Transverse colon (tissue), 4 donors: ENCODE measurements around the gene AKAP9. TPM values are rescaled to one million over a fixed set of nuclear protein-coding genes. Genes with fewer than 3 reads are reported as not detected.
A peak's percentile ranks its signal among the peaks of the same experiment; 100 is the strongest.
"Not testable (repeated sequence)": the region's sequence is repeated elsewhere in the genome, so short reads cannot be mapped to it uniquely, and the experiment has no call there.

Experiments used
- DNase-seq: peaks from one replicate; pipeline ENCODE4 v3.0.0-alpha.2; 2019
- H3K27ac ChIP-seq, 4 donors: fragments of 200-600 bp; sonication (generic); 2 replicates each; pipeline ENCODE4 v1.5.1; 2016 to 2018; ENCODE audit warnings: inconsistent platforms in 4 of 4
- H3K27me3 ChIP-seq: fragments of 200-600 bp; sonication (generic); 2 replicates; pipeline ENCODE4 v1.5.1; 2017; ENCODE audit warnings: inconsistent platforms
- H3K36me3 ChIP-seq, 4 donors: fragments of 200-600 bp; sonication (generic); 2 replicates each; pipeline ENCODE4 v1.5.1; 2017 to 2019; ENCODE audit warnings: inconsistent platforms in 4 of 4
- H3K4me1 ChIP-seq, 4 donors: fragments of 200-600 bp; sonication (generic); 2 replicates each; pipeline ENCODE4 v1.5.1; 2017 to 2020; ENCODE audit warnings: inconsistent platforms in 4 of 4
- H3K4me3 ChIP-seq, 4 donors: fragments of 200-600 bp; sonication (generic); 1 replicate in 1 of 4; 2 replicates in 3 of 4; pipeline versions ENCODE4 v1.5.1 to v1.6.1; 2017 to 2019; ENCODE audit warnings: inconsistent platforms in 4 of 4
- H3K9me3 ChIP-seq, 2 donors: fragments of 200-600 bp; sonication (generic); 2 replicates each; pipeline ENCODE4 v1.5.1; 2017 to 2019; ENCODE audit warnings: inconsistent platforms in 2 of 2
- EP300 ChIP-seq: sonication (generic); formaldehyde crosslinking; IDR thresholded peaks from one replicate; pipeline ENCODE4 v1.6.1; 2017; ENCODE audit warnings: antibody characterized with exemption, low read depth
- POLR2A ChIP-seq: fragments of 450-650 bp; IDR thresholded peaks from one replicate; pipeline ENCODE4 v1.6.1; 2016; ENCODE audit warnings: antibody characterized with exemption, mild to moderate bottlenecking, moderate library complexity
- POLR2AphosphoS5 ChIP-seq, 3 donors: sonication (generic); formaldehyde crosslinking; IDR thresholded peaks; one replicate each; pipeline ENCODE4 v1.6.1; 2016; ENCODE audit warnings: antibody characterized with exemption in 3 of 3
- WGBS, 2 donors: methylation state at CpG; one replicate each; pipeline ENCODE4 v1.1.5; 2018; ENCODE audit warnings: low coverage in 1 of 2; 5-methylcytosine and 5-hydroxymethylcytosine counted together
- in situ Hi-C, 4 donors: fragments of 200-750 bp; cut with MboI; loops; one replicate each; pipeline versions ENCODE4 v1.15.0 to v1.15.1; 2017; ENCODE audit warnings: low sequenced_read_pairs in 3 of 4, low pct_ligation_motif_present in 1 of 4, low pct_unique_long_range_greater_than_20kb in 1 of 4
- intact Hi-C: fragments of 100-400 bp; cut with DNase I; formaldehyde crosslinking; loops from one replicate; pipeline ENCODE4 v1.15.1; 2023; ENCODE audit warnings: low total_unique reads
- total RNA-seq, 4 donors: library from RNA; depleted of rRNA; stranded (reverse); fragments of >200 nt; gene quantifications; one replicate each; pipeline ENCODE4 v1.1.0, GENCODE V29; 2016
- TF ChIP-seq, protein P1 (sequence below), 5 experiments: fragments of 200-600 bp in 3 of 5; fragments of 450-650 bp in 2 of 5; sonication (generic) in 3 of 5; IDR thresholded peaks; 1 replicate in 2 of 5; 2 replicates in 3 of 5; pipeline ENCODE4 v1.5.1; 2016 to 2017; ENCODE audit warnings: antibody characterized with exemption in 5 of 5, inconsistent platforms in 3 of 5, mild to moderate bottlenecking in 2 of 5, moderate library complexity in 1 of 5

AKAP9 gene
- total RNA-seq: 100 to 1,000 TPM; 203 to 262 (median 234) TPM

- Histone ChIP-seq H3K36me3 (no peaks in the 10 kb centered on the region), H3K4me1 (peaks cover 5 to 50% (median 17%) of the 10 kb centered on the region in 4 donors), H3K27me3 (no peaks in the 10 kb centered on the region), H3K4me3 (peak within 1 kb of the TSS; percentile 47 to 94 (median 71)), H3K27ac (peak within 1 kb of the TSS; percentile 91 to 96 (median 93)), H3K9me3 (no peaks in the 10 kb centered on the region)
- peak; percentile 94 for DNase-seq
- TF ChIP-seq POLR2AphosphoS5 (IDR thresholded peaks at IDR 0.05) (peak; percentile 82 to 92 (median 90)), POLR2A (peak; percentile 87), EP300 (no peak)
- TF ChIP-seq, protein P1, sequence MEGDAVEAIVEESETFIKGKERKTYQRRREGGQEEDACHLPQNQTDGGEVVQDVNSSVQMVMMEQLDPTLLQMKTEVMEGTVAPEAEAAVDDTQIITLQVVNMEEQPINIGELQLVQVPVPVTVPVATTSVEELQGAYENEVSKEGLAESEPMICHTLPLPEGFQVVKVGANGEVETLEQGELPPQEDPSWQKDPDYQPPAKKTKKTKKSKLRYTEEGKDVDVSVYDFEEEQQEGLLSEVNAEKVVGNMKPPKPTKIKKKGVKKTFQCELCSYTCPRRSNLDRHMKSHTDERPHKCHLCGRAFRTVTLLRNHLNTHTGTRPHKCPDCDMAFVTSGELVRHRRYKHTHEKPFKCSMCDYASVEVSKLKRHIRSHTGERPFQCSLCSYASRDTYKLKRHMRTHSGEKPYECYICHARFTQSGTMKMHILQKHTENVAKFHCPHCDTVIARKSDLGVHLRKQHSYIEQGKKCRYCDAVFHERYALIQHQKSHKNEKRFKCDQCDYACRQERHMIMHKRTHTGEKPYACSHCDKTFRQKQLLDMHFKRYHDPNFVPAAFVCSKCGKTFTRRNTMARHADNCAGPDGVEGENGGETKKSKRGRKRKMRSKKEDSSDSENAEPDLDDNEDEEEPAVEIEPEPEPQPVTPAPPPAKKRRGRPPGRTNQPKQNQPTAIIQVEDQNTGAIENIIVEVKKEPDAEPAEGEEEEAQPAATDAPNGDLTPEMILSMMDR (IDR thresholded peaks at IDR 0.05): peak in 1 of 5 experiments; percentile 9
- intact Hi-C loops: no loop called here
- in situ Hi-C loops: no loop called here
- WGBS, 2 donors: 0% methylated on average over 32 of the region's 59 CpGs; no CpG with 5 or more reads in 1 of the 2 donors
These were observed at the start of gene AKAP9 for GRCh38 chr7:91940572-91941341. AKAP9 (plus strand) TSS chr7:91940862; CDS start chr7:91941100, 238 bp downstream.

DNA sequence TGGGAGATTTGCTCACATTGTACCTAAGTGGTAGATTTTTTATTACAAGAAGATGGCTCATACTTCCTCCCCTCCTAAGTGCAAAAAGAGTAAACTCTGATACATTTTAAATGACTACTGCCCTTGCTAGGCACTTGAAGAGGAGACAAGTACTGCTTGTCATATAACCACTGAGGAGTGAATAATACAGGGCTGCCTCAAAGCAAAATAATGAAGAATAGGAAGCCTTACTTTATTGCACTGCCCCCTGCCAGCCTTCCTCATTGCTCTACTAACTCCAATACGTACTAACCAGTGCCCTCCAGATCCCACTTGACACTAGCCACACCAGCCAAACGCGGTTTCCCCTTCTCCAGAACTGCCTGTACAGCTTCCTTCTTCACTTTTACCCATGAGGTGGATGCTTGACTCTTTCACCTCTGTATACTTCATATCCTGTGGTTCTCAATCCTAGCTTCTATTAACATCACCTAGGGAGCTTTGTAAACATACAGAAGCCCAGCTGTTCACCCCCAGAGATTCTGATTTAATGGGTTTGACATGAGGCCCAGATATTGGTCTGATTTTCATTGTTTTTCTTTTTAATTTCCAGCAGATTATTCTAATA lies 48.5 kb upstream of the AKAP9 start:
- intact Hi-C loops: no loop called here
- no peak overlapping the region for H3K27ac ChIP-seq
- no peak for DNase-seq
- no peaks in the 10 kb centered on the region for H3K27me3 ChIP-seq
- no peaks in the 10 kb centered on the region for H3K36me3 ChIP-seq
- TF ChIP-seq POLR2AphosphoS5 (IDR thresholded peaks at IDR 0.05) (no peak), POLR2A (no peak), EP300 (no peak)
- TF ChIP-seq, protein P1 (IDR thresholded peaks at IDR 0.05): no peak
- WGBS, 2 donors: 59 to 73% methylated on average over 2 to 3 of the region's 3 CpGs
- H3K9me3 ChIP-seq: no peaks in the 10 kb centered on the region
- H3K4me1 ChIP-seq: no peaks in the 10 kb centered on the region
- in situ Hi-C loops: no loop called here
- no peak overlapping the region for H3K4me3 ChIP-seq

GRCh38 chr7:91892821-91893340 lies 47.8 kb upstream of the AKAP9 start:
- Histone ChIP-seq H3K27me3 (no peaks in the 10 kb centered on the region), H3K27ac (no peak overlapping the region), H3K4me1 (no peaks in the 10 kb centered on the region), H3K4me3 (no peak overlapping the region), H3K36me3 (no peaks in the 10 kb centered on the region), H3K9me3 (no peaks in the 10 kb centered on the region)
- in situ Hi-C loops: no loop called here
- TF ChIP-seq POLR2AphosphoS5 (IDR thresholded peaks at IDR 0.05) (no peak), EP300 (no peak), POLR2A (no peak)
- TF ChIP-seq, protein P1 (IDR thresholded peaks at IDR 0.05): no peak
- DNase-seq: no peak
- WGBS, 2 donors: 45 to 72% methylated on average over 1 to 2 of the region's 2 CpGs
- intact Hi-C loops: no loop called here

GRCh38 chr7:91893699-91894098 lies 47.0 kb upstream of the AKAP9 start:
- H3K27ac ChIP-seq, H3K36me3 ChIP-seq, H3K4me3 ChIP-seq, DNase-seq, H3K4me1 ChIP-seq, intact Hi-C loops, H3K9me3 ChIP-seq, in situ Hi-C loops, H3K27me3 ChIP-seq: not testable (repeated sequence)
- 86 to 92% methylated on average over 2 to 5 of the region's 5 CpGs for WGBS, 2 donors
